ENCODE data around the gene HIVEP3.

HIVEP3 gene

DNA sequence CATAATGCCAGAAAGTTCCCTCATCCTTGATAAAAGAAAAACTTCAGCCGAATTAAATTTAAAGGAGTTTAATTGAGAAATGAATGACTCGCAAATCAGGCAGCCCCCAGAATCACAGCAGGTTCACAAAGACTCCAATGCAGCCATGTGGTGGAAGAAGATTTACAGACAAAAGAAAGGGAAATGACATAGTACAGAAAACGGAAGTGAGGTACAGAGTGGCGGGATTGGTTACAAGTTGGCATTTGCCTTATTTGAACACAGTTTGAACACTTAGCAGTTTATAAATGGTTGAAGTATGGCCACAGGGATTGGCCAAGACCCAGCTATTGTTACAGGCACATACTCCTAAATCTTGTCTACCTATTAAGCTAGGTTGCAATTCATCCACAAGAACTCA is 46.6 kb downstream of the HIVEP3 start:
- no peak for DNase-seq (ENCODE audit: low spot score)

DNA sequence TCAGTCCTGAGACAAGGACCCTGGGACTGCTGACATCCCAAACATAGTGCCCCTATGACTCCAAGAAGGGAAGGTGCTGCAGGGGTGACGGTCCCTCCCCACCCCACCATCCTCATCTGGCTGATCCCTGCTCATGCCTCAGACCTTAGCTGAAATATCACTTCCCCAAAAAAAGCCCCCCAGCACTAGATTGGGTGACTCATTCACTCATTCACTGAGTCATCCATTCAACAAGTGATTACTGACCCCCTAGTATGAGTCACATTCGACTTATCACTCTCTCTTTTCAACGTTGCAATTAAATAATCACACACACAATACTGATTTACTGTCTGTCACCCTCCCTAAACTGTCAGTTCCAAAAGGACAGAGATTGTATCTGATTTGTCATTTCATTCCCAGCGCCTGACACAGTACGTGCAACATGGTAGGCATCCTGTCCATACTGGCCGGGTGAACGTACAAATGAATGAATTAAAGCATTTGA is 48.6 kb downstream of the HIVEP3 start:
- no peak for DNase-seq (ENCODE audit: low spot score)

DNA sequence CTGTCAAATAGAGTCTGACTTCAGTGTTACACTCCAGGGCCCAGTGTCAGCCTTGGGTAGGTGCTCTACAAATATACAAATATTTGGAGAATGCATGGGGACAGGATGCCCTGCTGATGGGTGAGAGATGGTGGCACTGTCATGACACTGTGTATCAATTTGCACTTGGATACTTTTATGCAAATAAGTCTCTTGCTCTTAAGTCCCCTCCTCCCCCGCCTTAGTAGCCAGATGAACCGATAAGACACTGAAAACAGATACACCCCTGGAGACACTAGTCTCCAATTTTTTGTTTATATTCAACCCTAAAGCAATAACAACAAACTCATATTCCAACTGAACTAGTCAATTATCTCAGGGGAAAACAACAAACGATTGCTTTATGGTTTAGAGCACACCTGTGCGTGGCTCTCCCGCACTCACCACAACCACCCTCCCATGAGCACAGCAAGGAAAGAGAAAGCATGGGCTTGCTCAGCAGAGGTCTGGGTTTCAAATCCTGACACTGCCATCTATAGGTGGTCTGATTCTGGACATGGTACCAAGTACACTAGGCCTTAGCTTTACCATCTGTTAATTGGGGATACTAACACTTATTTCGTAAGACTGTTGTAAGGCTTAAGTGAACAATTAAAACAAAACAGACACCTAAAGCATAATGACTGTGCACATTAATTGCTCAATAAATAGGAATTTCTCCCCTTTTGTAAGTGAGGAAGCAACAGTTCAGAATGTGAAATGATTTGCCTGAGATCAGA is 50.3 kb downstream of the HIVEP3 start:
- DNase-seq (ENCODE audit: low spot score) = no peak

DNA sequence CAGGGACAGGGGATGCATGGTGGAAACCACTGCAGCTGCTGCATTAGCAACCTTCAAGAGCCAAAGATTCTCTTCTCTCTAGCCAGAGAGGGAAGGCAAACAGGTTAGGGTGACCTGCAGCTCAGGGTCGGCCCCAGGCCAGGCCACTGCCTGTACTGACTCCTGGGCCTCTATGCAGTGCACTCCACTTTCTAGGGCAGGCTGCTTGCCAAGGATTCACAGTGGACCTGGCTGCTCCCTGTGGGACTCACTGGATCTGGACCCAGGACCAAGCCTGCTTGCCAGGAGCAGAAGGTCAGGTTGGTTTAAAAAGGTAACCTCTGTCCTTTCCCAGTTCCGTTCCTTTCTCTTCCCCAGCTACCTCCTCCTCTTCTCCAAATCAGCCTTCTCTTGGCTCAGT is 52.4 kb downstream of the HIVEP3 start:
- DNase-seq (ENCODE audit: low spot score) = no peak

DNA sequence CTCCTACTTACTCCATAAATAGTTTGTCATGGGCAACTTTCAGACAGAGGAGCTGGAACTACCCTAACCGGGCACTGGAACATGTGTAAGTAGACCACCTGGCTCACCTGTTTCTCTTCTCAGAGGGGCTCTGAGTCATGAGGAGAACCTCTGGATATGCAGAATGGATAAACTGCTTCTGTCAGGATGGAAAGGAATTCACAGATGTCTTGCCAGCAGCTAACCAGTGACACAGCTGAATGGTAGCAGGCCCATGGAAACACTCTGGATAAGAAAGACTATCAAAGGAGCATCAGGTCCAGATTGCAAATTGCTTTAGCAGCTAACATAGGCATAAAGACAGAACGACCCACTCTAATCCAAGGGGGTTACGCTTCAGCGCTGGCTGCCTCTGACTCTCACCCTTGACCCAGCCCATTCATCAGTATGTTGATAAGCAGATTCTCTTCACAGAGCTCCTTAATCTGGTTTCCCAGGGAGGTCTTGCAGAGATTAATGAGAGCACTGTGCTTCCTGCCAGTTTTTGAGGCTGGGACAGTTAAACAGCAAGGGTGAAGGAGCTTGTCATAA is 54.2 kb downstream of the HIVEP3 start:
- DNase-seq (ENCODE audit: low spot score) = no peak

DNA sequence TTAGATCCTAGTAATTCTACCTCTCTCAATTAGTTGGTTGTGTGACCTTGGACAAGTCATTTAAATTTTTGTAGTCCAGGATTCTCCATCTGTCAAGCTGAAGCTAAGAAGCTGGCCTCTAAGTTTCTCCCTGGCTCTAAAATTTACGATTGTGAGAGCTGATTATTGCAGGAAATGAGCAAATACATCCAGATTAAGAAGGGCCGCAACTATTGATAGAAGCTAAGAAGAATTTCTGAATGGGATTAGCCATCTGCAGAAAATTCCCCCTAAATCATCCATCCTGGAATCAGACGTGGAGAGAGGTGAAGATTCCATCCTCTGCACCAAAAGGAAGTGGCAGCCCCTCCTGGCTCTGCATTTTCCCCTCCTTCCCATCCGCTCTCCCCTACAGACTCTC is 55.0 kb downstream of the HIVEP3 start:
- DNase-seq (ENCODE audit: low spot score) = no peak

DNA sequence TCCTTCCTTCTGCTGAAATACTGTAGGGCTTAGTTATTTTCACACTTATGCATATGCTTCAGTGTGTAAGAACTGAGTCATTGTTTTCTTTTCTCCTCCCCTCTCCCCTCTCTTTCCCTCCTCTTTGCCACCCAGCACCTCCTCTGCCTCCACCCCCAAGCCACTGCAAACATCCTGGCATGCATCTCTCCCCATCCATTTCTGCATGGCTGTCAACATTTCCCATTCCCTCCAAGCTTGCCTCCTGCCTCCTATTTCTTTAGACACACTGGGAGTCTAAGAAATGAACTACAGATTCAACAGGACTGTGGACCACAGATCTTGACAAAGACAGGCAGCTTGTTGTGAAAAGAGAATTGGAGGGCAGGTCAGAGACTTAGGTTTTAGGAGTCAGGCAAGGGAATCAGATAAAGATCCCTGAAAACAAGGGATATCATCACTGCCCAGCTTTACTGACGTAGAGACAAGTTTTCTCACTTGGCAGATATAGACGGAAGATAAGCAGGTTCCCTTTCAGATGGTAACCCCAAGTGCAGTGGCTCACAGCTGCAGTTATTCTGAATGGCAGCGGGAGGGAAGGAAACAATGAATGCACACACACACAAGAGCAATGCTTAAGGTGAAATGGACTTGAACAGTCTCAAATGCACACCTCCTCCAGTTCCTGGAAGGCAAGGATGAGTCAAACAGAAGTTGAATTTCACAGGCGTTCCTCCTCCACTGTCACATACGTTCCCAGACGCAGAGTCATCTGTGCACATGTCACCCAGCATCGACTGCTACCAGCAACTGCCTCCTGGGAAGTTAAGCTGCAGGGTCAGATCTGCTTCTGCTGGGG is 56.1 kb downstream of the HIVEP3 start:
- DNase-seq (ENCODE audit: low spot score) = no peak

DNA sequence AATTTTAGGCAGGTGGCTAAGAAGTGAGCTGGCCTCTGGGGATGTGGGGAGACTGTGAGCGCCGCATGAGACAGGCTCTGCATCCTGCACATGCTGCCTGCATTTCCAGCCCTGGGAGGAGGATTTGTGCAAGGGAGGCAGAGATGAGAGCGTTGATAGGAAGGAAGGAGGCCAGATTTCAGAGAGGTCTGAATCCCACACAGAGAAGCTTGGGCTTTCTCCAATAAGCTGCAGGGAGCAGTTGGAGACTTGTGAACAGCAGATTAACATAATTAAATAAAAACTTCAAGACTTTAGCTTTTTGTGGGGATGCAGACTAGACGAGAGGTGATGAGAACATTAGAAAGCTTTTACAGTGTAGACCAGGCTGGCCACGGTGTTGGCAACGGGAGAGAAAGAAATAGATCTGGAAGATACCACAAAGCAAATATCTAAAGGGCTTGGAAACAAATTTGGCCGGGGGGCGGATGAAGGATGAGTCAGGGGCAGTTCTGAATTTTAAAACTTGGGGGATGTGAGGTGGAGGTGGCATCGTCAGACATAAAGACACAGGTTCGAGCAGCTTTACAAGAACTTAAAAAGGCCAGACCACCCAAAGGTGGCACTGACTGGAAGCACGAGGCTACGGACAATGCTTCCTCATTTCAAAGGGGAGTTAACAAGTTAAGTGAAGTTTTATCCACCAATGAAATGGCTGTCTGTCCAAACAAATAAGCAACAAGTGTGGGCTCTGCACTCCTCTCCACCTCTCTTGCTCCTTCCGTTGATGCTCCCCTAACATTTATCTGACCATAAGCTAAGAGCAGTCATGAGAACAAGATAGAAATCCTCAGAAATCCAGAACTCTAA is 57.0 kb downstream of the HIVEP3 start:
- no peak for DNase-seq (ENCODE audit: low spot score)

DNA sequence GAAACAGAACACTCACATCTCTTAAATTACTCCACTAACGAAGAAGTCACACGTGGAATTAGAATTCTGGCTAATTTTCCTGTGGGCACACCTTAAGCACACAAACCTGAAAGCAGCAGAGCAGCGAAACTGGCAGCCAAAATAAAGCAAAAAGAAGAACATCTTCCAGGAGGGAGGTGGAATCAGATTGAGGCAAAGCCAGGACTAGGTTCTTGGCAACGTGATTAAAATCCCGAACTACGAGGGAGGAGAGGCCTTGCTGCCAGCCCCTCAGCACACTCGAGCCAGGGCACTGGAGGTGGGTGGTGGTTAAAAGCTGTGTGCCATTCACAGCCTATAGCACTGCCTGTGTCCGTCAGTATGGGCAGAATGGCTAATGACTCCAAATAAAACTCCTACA is 58.0 kb downstream of the HIVEP3 start:
- no peak for DNase-seq (ENCODE audit: low spot score)

DNA sequence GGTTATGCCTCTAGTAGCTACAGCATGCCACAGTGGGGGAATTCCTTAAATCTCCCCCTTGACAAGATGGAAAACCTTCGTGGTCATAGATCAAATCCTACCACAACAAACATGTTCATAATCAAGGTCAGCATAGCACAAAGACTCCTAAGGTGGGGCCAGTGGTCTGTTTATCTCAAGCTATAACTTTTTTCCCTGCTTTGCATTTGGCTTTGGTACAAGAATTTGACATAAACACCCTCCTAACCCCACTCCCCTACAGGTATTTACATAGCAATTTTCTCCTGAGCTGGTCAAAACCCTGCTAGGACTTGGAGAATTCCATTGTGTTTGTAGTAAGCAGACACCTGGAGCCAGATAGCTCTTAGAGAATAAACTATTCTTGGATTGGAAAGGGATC is 58.5 kb downstream of the HIVEP3 start:
- no peak for DNase-seq (ENCODE audit: low spot score)

DNA sequence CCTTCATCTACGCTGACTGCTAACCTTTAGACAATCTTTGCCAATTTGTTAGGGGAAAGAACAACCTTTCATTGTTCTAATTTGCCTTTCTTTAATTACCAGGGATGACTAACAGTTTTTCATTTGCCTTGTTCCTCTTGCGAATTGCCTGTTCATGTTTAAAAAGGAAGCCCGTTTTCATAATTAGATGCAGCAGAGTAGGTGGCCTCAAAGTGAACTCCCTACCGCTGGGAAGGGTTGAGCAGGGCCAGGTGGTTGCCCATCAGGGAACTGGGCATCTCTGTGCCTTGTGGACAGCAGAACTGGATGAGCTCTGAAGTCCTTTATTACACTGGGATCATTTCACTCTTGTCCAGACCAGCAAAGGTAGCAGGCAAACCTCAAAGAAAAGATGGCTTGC is 59.0 kb downstream of the HIVEP3 start:
- DNase-seq (ENCODE audit: low spot score) = no peak

DNA sequence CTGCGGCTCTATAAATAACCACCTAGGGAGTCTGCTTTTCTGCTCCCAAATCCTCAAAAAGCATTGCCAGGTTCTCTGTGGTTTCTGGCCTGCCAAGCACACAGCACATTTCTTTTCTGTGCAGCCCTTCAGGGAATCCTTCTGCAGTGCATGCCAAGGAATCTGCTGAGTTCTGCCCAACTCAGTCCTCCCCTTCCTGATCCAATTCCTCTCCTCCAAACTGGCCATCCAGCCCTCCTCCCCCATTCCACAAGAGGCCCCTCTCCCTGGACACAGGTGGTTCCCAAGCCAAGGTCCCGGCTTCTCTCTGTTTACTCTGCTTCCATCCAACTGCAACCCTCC is 61.8 kb downstream of the HIVEP3 start:
- no peak for DNase-seq (ENCODE audit: low spot score)

DNA sequence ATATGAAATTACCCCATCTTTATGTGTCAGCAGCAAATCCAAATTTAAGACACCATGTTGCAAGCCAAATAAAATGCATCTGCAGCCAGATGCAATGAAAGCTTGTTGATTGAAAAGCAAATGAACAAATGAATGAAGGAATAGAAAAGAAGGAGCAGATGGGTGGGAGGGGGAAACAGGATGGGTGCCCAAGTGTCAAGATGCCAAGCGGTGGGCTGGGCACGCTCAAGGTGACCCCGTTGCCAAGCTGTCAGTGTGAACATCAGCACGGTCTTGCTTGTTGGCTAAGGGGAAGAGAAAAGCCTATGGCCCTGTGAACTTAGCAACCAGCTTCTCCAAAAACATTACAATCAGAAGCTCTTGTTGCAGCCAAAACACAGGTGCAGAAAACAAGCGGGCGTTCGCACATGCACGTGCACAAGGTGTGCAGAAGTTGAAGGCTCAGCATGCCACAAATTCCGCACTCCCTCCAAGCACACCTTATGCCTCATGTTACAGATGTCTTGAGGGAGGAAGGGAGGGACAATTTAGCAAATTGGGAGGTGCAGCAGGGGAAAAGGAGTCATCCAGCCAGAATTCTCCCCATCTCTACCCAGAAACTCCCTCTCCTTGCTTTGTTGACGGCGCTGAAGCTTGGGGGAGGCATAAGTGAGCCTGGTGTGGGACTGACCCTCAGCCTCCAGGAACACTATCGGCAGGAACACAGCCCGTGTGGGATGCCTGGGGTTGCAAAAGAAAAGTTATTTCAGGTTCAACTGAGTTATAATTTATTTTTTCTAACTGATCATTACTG is 62.4 kb downstream of the HIVEP3 start:
- no peak for DNase-seq (ENCODE audit: low spot score)

DNA sequence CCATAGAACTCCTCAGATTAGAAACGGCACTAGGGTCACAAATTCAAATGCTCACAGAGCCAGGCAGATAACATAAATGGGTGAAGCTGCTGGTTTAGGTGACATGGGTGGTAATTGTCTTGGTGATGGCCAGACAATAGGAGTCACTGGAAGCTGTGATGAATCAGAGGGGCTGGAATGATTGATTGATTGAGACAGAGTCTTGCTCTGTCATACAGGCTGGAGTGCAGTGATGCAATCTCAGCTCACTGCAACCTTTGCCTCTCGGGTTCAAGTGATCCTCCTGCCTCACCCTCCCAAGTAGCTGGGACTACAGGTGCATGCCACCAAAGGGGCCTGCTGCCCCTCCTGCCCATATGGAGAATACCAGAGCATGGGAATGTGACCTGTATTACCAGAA is 63.0 kb downstream of the HIVEP3 start:
- DNase-seq (ENCODE audit: low spot score) = no peak

DNA sequence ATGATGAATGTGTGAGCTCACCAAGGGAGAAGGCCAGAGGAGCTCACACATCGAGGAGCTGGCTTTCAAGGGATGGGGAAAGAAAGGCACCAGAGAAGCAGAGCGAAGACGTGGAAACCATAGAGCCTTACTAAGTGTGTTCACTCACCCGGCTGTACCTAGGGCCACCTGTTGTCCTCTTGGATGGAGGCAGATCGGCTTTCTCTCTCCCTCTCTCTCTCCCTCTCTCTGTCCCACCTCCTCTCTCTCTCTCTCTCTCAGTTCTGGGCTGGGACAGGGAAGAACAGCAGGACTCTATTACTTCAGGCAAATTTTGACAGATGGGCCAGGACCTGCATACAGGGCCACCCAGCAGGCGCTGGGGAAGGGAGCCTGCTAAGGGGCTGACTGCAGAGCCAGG is 64.8 kb downstream of the HIVEP3 start:
- DNase-seq (ENCODE audit: low spot score) = no peak

DNA sequence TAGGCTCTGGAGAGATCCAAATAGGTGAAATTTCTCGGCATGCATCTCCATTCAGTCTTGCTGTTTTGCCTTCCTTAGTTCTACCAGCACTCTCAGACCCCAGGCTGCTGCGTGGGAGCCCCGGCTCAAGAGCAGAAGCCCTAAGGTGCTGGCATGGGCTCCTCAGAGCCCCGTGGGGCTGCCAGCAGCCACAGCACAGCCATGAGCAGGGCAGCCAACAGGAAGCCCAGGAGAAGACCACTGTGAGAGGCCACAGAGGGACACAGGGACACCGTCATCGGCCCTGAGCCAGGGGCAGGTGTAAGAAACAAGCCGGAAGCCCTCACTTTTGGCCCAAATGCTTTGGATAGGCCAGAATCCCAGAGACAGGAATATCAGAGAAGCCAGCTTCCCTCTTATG is 66.6 kb downstream of the HIVEP3 start:
- no peak for DNase-seq (ENCODE audit: low spot score)

DNA sequence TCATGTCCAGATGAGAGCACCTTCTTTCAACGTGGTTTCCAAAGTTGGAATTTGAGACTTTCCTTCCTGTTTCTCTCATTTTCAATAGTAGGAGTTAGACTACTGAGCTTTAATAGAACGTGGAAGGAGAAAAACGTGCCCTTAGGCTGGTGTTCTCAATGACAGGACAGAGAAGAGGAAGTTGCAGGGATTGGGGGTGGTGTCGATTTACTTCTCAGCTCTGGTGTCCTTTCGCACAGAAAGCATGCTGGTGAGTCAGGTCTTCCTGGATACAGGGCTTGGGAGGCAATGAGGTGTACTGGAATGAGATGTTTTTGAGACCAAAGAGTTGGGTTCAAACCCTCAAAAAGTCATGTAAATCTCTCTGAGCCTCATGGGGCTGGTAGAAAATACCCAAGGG is 67.1 kb downstream of the HIVEP3 start:
- DNase-seq (ENCODE audit: low spot score) = no peak

DNA sequence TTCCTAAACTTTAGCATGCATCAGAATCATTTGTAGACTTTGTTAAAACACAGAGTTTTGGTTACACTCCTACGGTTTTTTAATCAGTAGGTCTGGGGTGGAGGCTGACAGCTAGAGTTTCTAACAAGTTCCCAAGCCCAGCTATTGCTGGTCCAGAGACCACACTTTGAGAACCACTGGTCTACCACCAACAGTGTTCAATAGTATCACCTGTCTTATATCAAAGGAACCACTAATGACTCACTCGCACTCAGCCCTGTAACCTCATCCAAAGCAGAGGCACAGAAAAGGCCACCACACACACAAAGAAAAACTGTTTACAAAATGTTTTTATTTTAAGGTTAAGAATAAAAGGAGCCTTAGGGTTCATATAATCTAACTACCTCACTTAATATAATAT is 68.7 kb downstream of the HIVEP3 start:
- DNase-seq (ENCODE audit: low spot score) = no peak

DNA sequence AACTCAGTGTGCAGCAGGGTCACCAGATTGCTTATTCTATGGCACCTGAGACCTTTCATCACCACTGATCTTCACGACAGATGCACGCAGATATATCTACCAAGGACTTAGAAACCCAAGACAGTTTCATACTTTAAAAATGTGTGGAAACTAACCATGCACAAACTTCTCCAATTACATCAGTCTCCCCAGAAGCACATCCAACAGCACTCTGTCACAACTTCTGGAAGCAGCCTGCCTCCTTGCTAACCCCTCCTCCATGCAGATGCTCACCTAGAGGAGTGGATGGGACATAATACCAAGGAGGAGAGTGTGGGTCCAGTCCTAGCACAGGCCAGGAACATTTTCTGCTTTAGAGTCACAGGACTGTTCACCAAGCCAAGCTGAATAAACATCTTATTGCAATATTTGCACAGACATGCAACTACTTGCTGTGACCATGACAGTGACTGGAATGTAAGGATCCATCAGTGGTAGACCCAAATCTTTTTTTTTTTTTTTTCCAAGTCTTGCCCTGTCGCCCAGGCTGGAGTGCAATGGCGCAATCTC is 69.4 kb downstream of the HIVEP3 start:
- DNase-seq (ENCODE audit: low spot score) = no peak

DNA sequence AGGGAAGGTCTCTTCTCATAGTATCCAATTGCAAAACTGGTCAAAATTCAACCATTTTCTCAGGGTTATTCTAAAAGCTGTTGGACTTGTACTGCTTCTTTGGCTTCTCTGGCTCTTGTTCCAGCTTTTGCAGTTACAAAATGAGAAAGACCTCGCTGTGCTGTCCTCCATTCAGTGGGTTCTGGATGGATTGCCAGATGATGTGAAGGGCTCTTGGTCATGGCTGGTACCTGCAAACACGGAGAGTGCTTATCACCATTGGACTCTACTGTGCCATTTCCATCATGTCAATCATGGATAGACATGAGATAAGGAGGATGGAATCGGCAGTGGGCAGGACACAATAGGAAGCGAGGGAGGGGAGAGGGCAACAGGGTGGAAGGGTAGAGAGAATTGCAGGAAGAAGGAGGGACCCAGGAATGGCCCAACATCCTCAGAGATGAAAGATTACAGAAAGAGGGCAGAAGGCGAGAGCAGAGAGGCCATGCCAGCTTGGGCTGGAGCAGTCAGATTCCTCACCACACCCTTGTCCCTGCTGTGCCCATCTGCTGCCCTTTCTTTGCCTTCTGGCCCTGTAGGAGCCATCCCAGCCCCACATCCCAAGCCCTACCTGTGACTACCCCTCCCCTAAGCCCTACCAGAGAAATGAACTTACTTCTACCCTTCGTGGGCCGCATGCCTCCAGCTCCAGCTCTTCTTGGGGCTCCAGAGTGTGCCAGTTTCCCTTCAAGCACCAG is 70.3 kb downstream of the HIVEP3 start:
- DNase-seq (ENCODE audit: low spot score) = no peak

DNA sequence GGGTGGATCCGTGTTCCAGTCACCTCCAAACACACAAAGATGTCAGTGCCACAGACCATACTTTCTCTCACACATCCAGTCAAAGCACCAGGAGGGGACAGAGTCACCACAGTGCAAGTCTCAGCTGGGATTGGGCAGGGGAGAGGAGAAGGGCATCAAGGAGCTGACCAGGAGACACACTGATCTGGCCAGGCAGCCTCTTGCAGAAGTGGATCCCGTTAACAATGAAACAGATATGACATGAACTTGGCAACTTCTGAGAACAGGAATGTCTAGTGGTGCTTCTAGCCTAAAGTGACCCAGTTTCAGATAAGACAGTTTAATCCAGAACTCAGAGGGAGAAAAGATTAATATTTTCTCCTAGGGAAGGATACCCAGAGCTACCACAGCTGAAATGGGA is 71.0 kb downstream of the HIVEP3 start:
- no peak for DNase-seq (ENCODE audit: low spot score)
